Measurements from ENCODE around the gene CUL1.

DNA sequence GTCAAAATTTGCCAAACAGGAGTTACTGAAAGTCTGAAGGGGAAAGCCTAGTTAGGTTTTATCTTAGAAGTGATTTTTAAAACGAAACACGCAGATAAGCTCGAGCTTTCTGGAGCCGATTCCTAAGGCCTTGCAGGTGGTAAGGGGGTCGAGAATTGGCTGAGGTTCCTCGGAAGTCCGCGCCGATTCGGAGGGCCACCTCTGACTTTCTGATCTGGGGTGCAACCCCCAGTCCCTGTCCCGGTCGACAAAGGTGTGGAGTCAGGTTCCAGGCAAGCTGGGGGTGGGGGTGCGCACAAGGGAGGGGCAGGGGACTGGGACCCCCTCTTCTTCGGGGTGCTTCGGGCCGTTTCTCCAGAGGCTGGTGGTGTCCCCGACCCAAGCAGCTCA is 701 bp upstream of the CUL1 start:
- no peak for TF ChIP-seq CTCF (conservative IDR thresholded peaks at IDR 0.05; ENCODE audit: low read depth in 2 of 2)
- TF ChIP-seq POLR2AphosphoS5 (IDR thresholded peaks at IDR 0.05; ENCODE audit: low read depth), result no peak
- TF ChIP-seq EZH2phosphoT487 (IDR thresholded peaks at IDR 0.05; ENCODE audit: unreplicated experiment), result no peak
- TF ChIP-seq, protein P1, sequence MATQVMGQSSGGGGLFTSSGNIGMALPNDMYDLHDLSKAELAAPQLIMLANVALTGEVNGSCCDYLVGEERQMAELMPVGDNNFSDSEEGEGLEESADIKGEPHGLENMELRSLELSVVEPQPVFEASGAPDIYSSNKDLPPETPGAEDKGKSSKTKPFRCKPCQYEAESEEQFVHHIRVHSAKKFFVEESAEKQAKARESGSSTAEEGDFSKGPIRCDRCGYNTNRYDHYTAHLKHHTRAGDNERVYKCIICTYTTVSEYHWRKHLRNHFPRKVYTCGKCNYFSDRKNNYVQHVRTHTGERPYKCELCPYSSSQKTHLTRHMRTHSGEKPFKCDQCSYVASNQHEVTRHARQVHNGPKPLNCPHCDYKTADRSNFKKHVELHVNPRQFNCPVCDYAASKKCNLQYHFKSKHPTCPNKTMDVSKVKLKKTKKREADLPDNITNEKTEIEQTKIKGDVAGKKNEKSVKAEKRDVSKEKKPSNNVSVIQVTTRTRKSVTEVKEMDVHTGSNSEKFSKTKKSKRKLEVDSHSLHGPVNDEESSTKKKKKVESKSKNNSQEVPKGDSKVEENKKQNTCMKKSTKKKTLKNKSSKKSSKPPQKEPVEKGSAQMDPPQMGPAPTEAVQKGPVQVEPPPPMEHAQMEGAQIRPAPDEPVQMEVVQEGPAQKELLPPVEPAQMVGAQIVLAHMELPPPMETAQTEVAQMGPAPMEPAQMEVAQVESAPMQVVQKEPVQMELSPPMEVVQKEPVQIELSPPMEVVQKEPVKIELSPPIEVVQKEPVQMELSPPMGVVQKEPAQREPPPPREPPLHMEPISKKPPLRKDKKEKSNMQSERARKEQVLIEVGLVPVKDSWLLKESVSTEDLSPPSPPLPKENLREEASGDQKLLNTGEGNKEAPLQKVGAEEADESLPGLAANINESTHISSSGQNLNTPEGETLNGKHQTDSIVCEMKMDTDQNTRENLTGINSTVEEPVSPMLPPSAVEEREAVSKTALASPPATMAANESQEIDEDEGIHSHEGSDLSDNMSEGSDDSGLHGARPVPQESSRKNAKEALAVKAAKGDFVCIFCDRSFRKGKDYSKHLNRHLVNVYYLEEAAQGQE (IDR thresholded peaks at IDR 0.05; ENCODE audit: unreplicated experiment), result no peak
- TF ChIP-seq EZH2 (IDR thresholded peaks at IDR 0.05; ENCODE audit: low read depth, unreplicated experiment), result no peak
- TF ChIP-seq ZNF331 (CRISPR knock-in tag; IDR thresholded peaks at IDR 0.05; ENCODE audit: low read depth), result no peak
- no peak for TF ChIP-seq STAT1 (IDR thresholded peaks at IDR 0.05; ENCODE audit: unreplicated experiment)
